Keratinocyte (primary cell): ENCODE measurements around the gene LIN7B. TPM values are rescaled to one million over a fixed set of nuclear protein-coding genes. Genes with fewer than 3 reads are reported as not detected.
A peak's percentile ranks its signal among the peaks of the same experiment; 100 is the strongest.

Experiments
- DNase-seq: peaks from one replicate; pipeline ENCODE4 v3.0.0-alpha.2; 2011; ENCODE audit warnings: low read depth, missing footprints, low spot score
- FAIRE-seq: peaks from 2 replicates; lab custom pipeline; 2011; peaks lifted over from hg19 to GRCh38; lab: Jason Lieb, UNC
- H2AFZ ChIP-seq: 2 replicates; pipeline ENCODE4 v1.6.0; 2012; ENCODE audit warnings: low read length, control low read depth, inconsistent platforms; ENCODE audit not compliant: control insufficient read depth
- H3K27ac ChIP-seq: 2 replicates; pipeline ENCODE4 v1.5.1; 2011; ENCODE audit warnings: low read length; ENCODE audit not compliant: control insufficient read depth, insufficient read depth
- H3K27me3 ChIP-seq: 3 replicates; pipeline ENCODE4 v1.6.0; 2011; ENCODE audit warnings: low read length; ENCODE audit not compliant: control insufficient read depth, insufficient read depth; ENCODE audit errors: extremely low read depth
- H3K36me3 ChIP-seq, 2 experiments: 2 replicates in 1 of 2; 3 replicates in 1 of 2; pipeline ENCODE4 v1.5.1; 2011; ENCODE audit warnings: low read length in 2 of 2, mild to moderate bottlenecking in 1 of 2; ENCODE audit not compliant: control insufficient read depth in 2 of 2, insufficient read depth in 2 of 2; ENCODE audit errors: extremely low read depth in 1 of 2
- H3K4me1 ChIP-seq: 3 replicates; pipeline ENCODE4 v1.5.1; 2011; ENCODE audit warnings: low read length; ENCODE audit not compliant: control insufficient read depth, insufficient read depth; ENCODE audit errors: extremely low read depth
- H3K4me2 ChIP-seq: 3 replicates; pipeline ENCODE4 v1.6.0; 2011; ENCODE audit warnings: low read depth, low read length; ENCODE audit not compliant: control insufficient read depth, insufficient read depth; ENCODE audit errors: extremely low read depth
- H3K4me3 ChIP-seq, 3 experiments: fragments of 200-600 bp in 1 of 3; sonication (generic) in 1 of 3; 2 replicates in 2 of 3; 3 replicates in 1 of 3; pipeline ENCODE4 v1.5.1; 2011 to 2016; ENCODE audit warnings: low read length in 3 of 3, mild to moderate bottlenecking in 3 of 3, control low read depth in 2 of 3, inconsistent platforms in 1 of 3, low read depth in 1 of 3, mixed read lengths in 1 of 3, mixed run types in 1 of 3, moderate library complexity in 1 of 3; ENCODE audit not compliant: control insufficient read depth in 2 of 3, insufficient read depth in 2 of 3; ENCODE audit errors: extremely low read depth in 1 of 3
- H3K79me2 ChIP-seq: 2 replicates; pipeline ENCODE4 v1.6.0; 2012; ENCODE audit warnings: low read length; ENCODE audit not compliant: control insufficient read depth, insufficient read depth
- H3K9ac ChIP-seq: 3 replicates; pipeline ENCODE4 v1.6.0; 2011; ENCODE audit warnings: low read length; ENCODE audit not compliant: control insufficient read depth, insufficient read depth; ENCODE audit errors: extremely low read depth
- H3K9me1 ChIP-seq: 3 replicates; pipeline ENCODE4 v1.6.0; 2011; ENCODE audit warnings: low read length; ENCODE audit not compliant: control insufficient read depth, insufficient read depth; ENCODE audit errors: extremely low read depth
- H3K9me3 ChIP-seq: 2 replicates; pipeline ENCODE4 v1.5.1; 2012; ENCODE audit warnings: low read depth, low read length; ENCODE audit not compliant: control insufficient read depth
- H4K20me1 ChIP-seq: 3 replicates; pipeline ENCODE4 v1.6.0; 2011; ENCODE audit warnings: low read length; ENCODE audit not compliant: control insufficient read depth, insufficient read depth; ENCODE audit errors: extremely low read depth
- CTCF ChIP-seq, 3 experiments: IDR thresholded peaks in 1 of 3; conservative IDR thresholded peaks in 1 of 3; optimal IDR thresholded peaks in 1 of 3; 2 replicates in 2 of 3; 3 replicates in 1 of 3; pipeline versions ENCODE3 to v1.5.1; 2011; ENCODE audit warnings: low read length in 3 of 3, mild to moderate bottlenecking in 3 of 3, moderate library complexity in 2 of 3, control low read depth in 1 of 3, inconsistent platforms in 1 of 3; ENCODE audit not compliant: insufficient read depth in 2 of 3; ENCODE audit errors: extremely low read depth in 1 of 3
- EZH2 ChIP-seq: IDR thresholded peaks from one replicate; pipeline ENCODE4 v1.6.1; 2012; ENCODE audit warnings: inconsistent platforms, mild to moderate bottlenecking, low read length, moderate library complexity
- dilution Hi-C: fragments of 300-500 bp; cut with MboI; formaldehyde crosslinking; loops from one replicate; pipeline ENCODE4 v1.7.0; 2020; ENCODE audit warnings: low sequenced_read_pairs; ENCODE audit not compliant: extremely low pct_ligation_motif_present
- polyA plus RNA-seq, 5 experiments: library from polyadenylated mRNA; depleted of rRNA in 3 of 5; stranded (reverse) in 3 of 5; stranded (forward) in 1 of 5; unstranded in 1 of 5; fragments of >200 nt; gene quantifications; 1 replicate in 1 of 5; 2 replicates in 3 of 5; 3 replicates in 1 of 5; pipeline versions ENCODE4 v1.2.1 to v1.2.3, GENCODE V29; 2011 to 2012; ENCODE audit warnings: missing spikeins in 2 of 5, low read depth in 1 of 5, low replicate concordance in 1 of 5

LIN7B gene
- polyA plus RNA-seq, 1 donor (not counting 4 experiments of a cell fraction or from before 2014, with no cell fraction given): 1.6 TPM

- no peaks in the 10 kb centered on the region for H3K9me3 ChIP-seq
- no peaks in the 10 kb centered on the region for H3K27me3 ChIP-seq
- FAIRE-seq (peak; percentile 34), DNase-seq (peak; percentile 95)
- H3K27ac ChIP-seq: peak within 1 kb of the TSS; percentile 83
- H3K4me1 ChIP-seq: peaks cover 16% of the 10 kb centered on the region
- TF ChIP-seq CTCF (optimal IDR thresholded peaks at IDR 0.05 in 1 of 3, IDR thresholded peaks at IDR 0.05 in 1 of 3, conservative IDR thresholded peaks at IDR 0.05 in 1 of 3; ENCODE audit: extremely low read depth in 1 of 3, insufficient read depth in 2 of 3, low read length in 3 of 3): no peak
- dilution Hi-C loops: no loop called here
- H3K9me1 ChIP-seq: no peaks in the 10 kb centered on the region
- peaks cover 46% of the 10 kb centered on the region for H3K79me2 ChIP-seq
- H3K4me2 ChIP-seq: peak within 1 kb of the TSS; percentile 84
- peak within 1 kb of the TSS; percentile 89 for H2AFZ ChIP-seq
- H3K4me3 ChIP-seq: peak within 1 kb of the TSS; percentile 39 to 88 (median 75)
- H3K9ac ChIP-seq: peak within 1 kb of the TSS; percentile 91
- H3K36me3 ChIP-seq: peaks cover 12 to 21% of the 10 kb centered on the region in 2 experiments
- peaks cover 18% of the 10 kb centered on the region for H4K20me1 ChIP-seq
Observed at GRCh38 chr19:49085020-49085867, 28.9 kb upstream of the LIN7B start, which contains the start of gene SNRNP70. SNRNP70 (plus strand) TSS chr19:49085451; CDS start chr19:49086415, 964 bp downstream.

GRCh38 chr19:49085868-49086232 lies 28.3 kb upstream of the LIN7B start:
- H3K4me3 ChIP-seq: peak overlapping the region; percentile 39 to 88 (median 75)
- peaks cover 52% of the 10 kb centered on the region for H3K79me2 ChIP-seq
- TF ChIP-seq EZH2 (no peak), CTCF (optimal IDR thresholded peaks at IDR 0.05 in 1 of 3, IDR thresholded peaks at IDR 0.05 in 1 of 3, conservative IDR thresholded peaks at IDR 0.05 in 1 of 3; ENCODE audit: extremely low read depth in 1 of 3, insufficient read depth in 2 of 3, low read length in 3 of 3) (no peak)
- dilution Hi-C loops: no loop called here
- H3K36me3 ChIP-seq: peaks cover 18 to 27% of the 10 kb centered on the region in 2 experiments
- FAIRE-seq: no peak
- no peaks in the 10 kb centered on the region for H3K9me1 ChIP-seq
- H4K20me1 ChIP-seq: peaks cover 23% of the 10 kb centered on the region
- no peaks in the 10 kb centered on the region for H3K27me3 ChIP-seq
- H3K9me3 ChIP-seq: no peaks in the 10 kb centered on the region
- H3K4me2 ChIP-seq: peak overlapping the region; percentile 84
- H3K27ac ChIP-seq: peak overlapping the region; percentile 83
- peak overlapping the region; percentile 91 for H3K9ac ChIP-seq
- H3K4me1 ChIP-seq: peaks cover 16% of the 10 kb centered on the region
- no peak for DNase-seq
- H2AFZ ChIP-seq: no peak overlapping the region
